Effector memory CD4-positive, alpha-beta T cell (primary cell): ENCODE measurements around the gene EFR3B.
A peak's percentile ranks its signal among the peaks of the same experiment; 100 is the strongest.
"Not testable (repeated sequence)": the region's sequence is repeated elsewhere in the genome, so short reads cannot be mapped to it uniquely, and the experiment has no call there.

Source experiments
- DNase-seq, 3 donors: peaks; one replicate each; pipeline ENCODE4 v3.0.0-alpha.2; 2020
- H3K27ac ChIP-seq: 2 replicates; pipeline ENCODE4 v1.7.0; 2013; ENCODE audit warnings: mild to moderate bottlenecking, low read length, moderate library complexity; ENCODE audit not compliant: insufficient read depth, poor library complexity, severe bottlenecking
- H3K27me3 ChIP-seq: replicated peaks from 2 replicates; pipeline ENCODE4 v1.7.0; 2013; ENCODE audit warnings: mild to moderate bottlenecking, low read length; ENCODE audit not compliant: insufficient read depth, control insufficient read depth, poor library complexity, severe bottlenecking
- H3K36me3 ChIP-seq: 2 replicates; pipeline ENCODE4 v1.7.0; 2013; ENCODE audit warnings: mild to moderate bottlenecking, low read length, moderate library complexity; ENCODE audit not compliant: control insufficient read depth, insufficient read depth
- H3K4me1 ChIP-seq: 2 replicates; pipeline ENCODE4 v1.7.0; 2013; ENCODE audit warnings: low read length, mild to moderate bottlenecking; ENCODE audit not compliant: control insufficient read depth, insufficient read depth, poor library complexity, severe bottlenecking
- H3K4me3 ChIP-seq: 2 replicates; pipeline ENCODE4 v1.7.0; 2013; ENCODE audit warnings: low read length, low read depth, mild to moderate bottlenecking; ENCODE audit not compliant: insufficient read depth, poor library complexity, severe bottlenecking
- H3K9me3 ChIP-seq: 2 replicates; pipeline ENCODE4 v1.7.0; 2013; ENCODE audit warnings: mild to moderate bottlenecking, low read length, moderate library complexity; ENCODE audit not compliant: control insufficient read depth

Gene EFR3B

GRCh38 chr2:25131567-25132298 is 89.9 kb downstream of the EFR3B start:
- Histone ChIP-seq H3K4me1 (peaks cover 4% of the 10 kb centered on the region), H3K36me3 (no peaks in the 10 kb centered on the region), H3K9me3 (no peaks in the 10 kb centered on the region), H3K4me3 (peak overlapping the region; percentile 28), H3K27me3 (peaks cover 25% of the 10 kb centered on the region), H3K27ac (no peak overlapping the region)
- peak in 1 of 3 donors; percentile 6 for DNase-seq

- Histone ChIP-seq H3K36me3 (no peaks in the 10 kb centered on the region), H3K4me1 (peaks cover 4% of the 10 kb centered on the region), H3K9me3 (no peaks in the 10 kb centered on the region), H3K27ac (no peak overlapping the region), H3K4me3 (no peak overlapping the region), H3K27me3 (peaks cover 27% of the 10 kb centered on the region)
- DNase-seq = no peak
Measured at GRCh38 chr2:25132299-25132635, 90.4 kb downstream of the EFR3B start.

- Histone ChIP-seq H3K4me1 (peaks cover 4% of the 10 kb centered on the region), H3K4me3 (no peak overlapping the region), H3K36me3 (no peaks in the 10 kb centered on the region), H3K27me3 (peaks cover 28% of the 10 kb centered on the region), H3K9me3 (no peaks in the 10 kb centered on the region), H3K27ac (no peak overlapping the region)
- no peak for DNase-seq
Measured at GRCh38 chr2:25132693-25133092, 90.8 kb downstream of the EFR3B start.

GRCh38 chr2:25140535-25140934 is 98.7 kb downstream of the EFR3B start:
- not testable (repeated sequence) for H3K4me3 ChIP-seq, H3K4me1 ChIP-seq, DNase-seq, H3K9me3 ChIP-seq, H3K27ac ChIP-seq, H3K36me3 ChIP-seq, H3K27me3 ChIP-seq

- peaks cover 3% of the 10 kb centered on the region for H3K27me3 ChIP-seq
- no peaks in the 10 kb centered on the region for H3K9me3 ChIP-seq
- no peaks in the 10 kb centered on the region for H3K4me1 ChIP-seq
- no peak overlapping the region for H3K4me3 ChIP-seq
- H3K36me3 ChIP-seq = no peaks in the 10 kb centered on the region
- DNase-seq = no peak
- no peak overlapping the region for H3K27ac ChIP-seq
Measured at GRCh38 chr2:25141120-25141519, 99.2 kb downstream of the EFR3B start.

- Histone ChIP-seq H3K9me3 (no peaks in the 10 kb centered on the region), H3K36me3 (no peaks in the 10 kb centered on the region), H3K27ac (no peak overlapping the region), H3K27me3 (no peaks in the 10 kb centered on the region), H3K4me3 (no peak overlapping the region), H3K4me1 (no peaks in the 10 kb centered on the region)
- DNase-seq = no peak
Measured at GRCh38 chr2:25145803-25146202, 103.9 kb downstream of the EFR3B start.

GRCh38 chr2:25146896-25147295 is 105.0 kb downstream of the EFR3B start:
- H3K9me3 ChIP-seq = no peaks in the 10 kb centered on the region
- no peaks in the 10 kb centered on the region for H3K36me3 ChIP-seq
- no peaks in the 10 kb centered on the region for H3K27me3 ChIP-seq
- DNase-seq = no peak
- no peaks in the 10 kb centered on the region for H3K4me1 ChIP-seq
- no peak overlapping the region for H3K4me3 ChIP-seq
- no peak overlapping the region for H3K27ac ChIP-seq

GRCh38 chr2:25149646-25150045 is 107.8 kb downstream of the EFR3B start:
- Histone ChIP-seq H3K27me3 (no peaks in the 10 kb centered on the region), H3K36me3 (no peaks in the 10 kb centered on the region), H3K27ac (no peak overlapping the region), H3K4me1 (no peaks in the 10 kb centered on the region), H3K4me3 (no peak overlapping the region), H3K9me3 (no peaks in the 10 kb centered on the region)
- DNase-seq = no peak

GRCh38 chr2:25150993-25151392 is 109.1 kb downstream of the EFR3B start:
- H3K27ac ChIP-seq, H3K4me1 ChIP-seq, H3K36me3 ChIP-seq, H3K9me3 ChIP-seq, DNase-seq, H3K27me3 ChIP-seq, H3K4me3 ChIP-seq: not testable (repeated sequence)

- no peak overlapping the region for H3K4me3 ChIP-seq
- no peaks in the 10 kb centered on the region for H3K9me3 ChIP-seq
- H3K27me3 ChIP-seq = no peaks in the 10 kb centered on the region
- H3K27ac ChIP-seq = no peak overlapping the region
- H3K36me3 ChIP-seq = no peaks in the 10 kb centered on the region
- DNase-seq = no peak
- H3K4me1 ChIP-seq = no peaks in the 10 kb centered on the region
Measured at GRCh38 chr2:25151718-25152117, 109.8 kb downstream of the EFR3B start.
